OCI-LY1 (cell line): ENCODE data around the gene KLHL28.

Source experiments
- H2AFZ ChIP-seq: fragments of 200-600 bp; sonication (generic), shearing (Covaris generic); 2 replicates; pipeline ENCODE4 v1.6.0; 2014; ENCODE audit warnings: antibody characterized with exemption, mild to moderate bottlenecking, low read length
- H3F3A ChIP-seq: fragments of 200-600 bp; sonication (generic), shearing (Covaris generic); 2 replicates; pipeline ENCODE4 v1.6.0; 2014; ENCODE audit warnings: mild to moderate bottlenecking, antibody characterized with exemption, low read length, moderate library complexity; ENCODE audit not compliant: insufficient read depth
- H3K27ac ChIP-seq: fragments of 200-600 bp; sonication (generic); 2 replicates; pipeline ENCODE4 v1.5.1; 2014; ENCODE audit warnings: low read length, mixed run types, mild to moderate bottlenecking, low read depth; ENCODE audit not compliant: poor library complexity, severe bottlenecking
- H3K27me3 ChIP-seq: fragments of 200-600 bp; sonication (generic); 2 replicates; pipeline ENCODE4 v1.6.0; 2014; ENCODE audit warnings: antibody characterized with exemption, mild to moderate bottlenecking, low read length, moderate library complexity; ENCODE audit not compliant: insufficient read depth
- H3K36me3 ChIP-seq: fragments of 200-600 bp; sonication (generic); 2 replicates; pipeline ENCODE4 v1.6.1; 2014; ENCODE audit warnings: mild to moderate bottlenecking, antibody characterized with exemption, low read length, moderate library complexity, mixed read lengths; ENCODE audit not compliant: insufficient read depth
- H3K4me1 ChIP-seq: fragments of 200-600 bp; sonication (generic); 2 replicates; pipeline ENCODE4 v1.5.1; 2014; ENCODE audit warnings: mild to moderate bottlenecking, low read length, moderate library complexity; ENCODE audit not compliant: insufficient read depth, severe bottlenecking
- H3K4me2 ChIP-seq: fragments of 200-600 bp; sonication (generic), shearing (Covaris generic); 2 replicates; pipeline ENCODE4 v1.6.1; 2014; ENCODE audit warnings: low read length
- H3K4me3 ChIP-seq: fragments of 200-600 bp; sonication (generic); 2 replicates; pipeline ENCODE4 v1.5.1; 2014; ENCODE audit warnings: low read length, low read depth, mild to moderate bottlenecking, mixed read lengths; ENCODE audit not compliant: poor library complexity, severe bottlenecking
- H3K79me2 ChIP-seq: fragments of 200-600 bp; shearing (Covaris generic); 2 replicates; pipeline ENCODE4 v1.6.1; 2016; ENCODE audit warnings: mixed run types, low read length, mixed read lengths; ENCODE audit not compliant: insufficient read depth
- H3K9ac ChIP-seq: fragments of 200-600 bp; sonication (generic), shearing (Covaris generic); 2 replicates; pipeline ENCODE4 v1.6.1; 2014; ENCODE audit warnings: mild to moderate bottlenecking, low read length, mixed read lengths
- H3K9me2 ChIP-seq: fragments of 200-600 bp; sonication (generic), shearing (Covaris generic); 2 replicates; pipeline ENCODE4 v1.6.1; 2014; ENCODE audit warnings: low read depth, mild to moderate bottlenecking, low read length, mixed read lengths
- H3K9me3 ChIP-seq: fragments of 200-600 bp; shearing (Covaris generic); 2 replicates; pipeline ENCODE4 v1.6.1; 2014; ENCODE audit warnings: low read length, mixed read lengths
- H4K20me1 ChIP-seq: fragments of 200-600 bp; sonication (generic), shearing (Covaris generic); 2 replicates; pipeline ENCODE4 v1.6.0; 2016; ENCODE audit warnings: mild to moderate bottlenecking, low read length; ENCODE audit not compliant: insufficient read depth
- EZH2 ChIP-seq: fragments of 200-600 bp; sonication (generic), shearing (Covaris generic); IDR thresholded peaks from 2 replicates; pipeline ENCODE4 v1.8.0; 2017; ENCODE audit warnings: borderline replicate concordance, mixed run types, mild to moderate bottlenecking, antibody characterized with exemption, low read length, moderate library complexity, mixed read lengths
- TF ChIP-seq, protein P1 (sequence below): fragments of 200-600 bp; sonication (generic), shearing (Covaris generic); IDR thresholded peaks from 2 replicates; pipeline ENCODE4 v1.5.1; 2017; ENCODE audit warnings: mild to moderate bottlenecking, antibody characterized with exemption, low read length, moderate library complexity, mixed read lengths

KLHL28 gene

GRCh38 chr14:44995196-44995595 is 33.4 kb upstream of the KLHL28 start:
- Histone ChIP-seq H3K9me2 (no peaks in the 10 kb centered on the region), H2AFZ (no peak overlapping the region), H3K9ac (no peak overlapping the region), H3K4me3 (no peak overlapping the region), H3K79me2 (no peaks in the 10 kb centered on the region), H3K4me2 (no peak overlapping the region), H4K20me1 (no peaks in the 10 kb centered on the region), H3K9me3 (peaks cover under 1% of the 10 kb centered on the region; the same call in 1 of the 2 replicates), H3K36me3 (peaks cover 6% of the 10 kb centered on the region; the same call in 1 of the 2 replicates), H3K27me3 (no peaks in the 10 kb centered on the region), H3K27ac (no peak overlapping the region), H3K4me1 (no peaks in the 10 kb centered on the region), H3F3A (no peaks in the 10 kb centered on the region)
- TF ChIP-seq, protein P1, sequence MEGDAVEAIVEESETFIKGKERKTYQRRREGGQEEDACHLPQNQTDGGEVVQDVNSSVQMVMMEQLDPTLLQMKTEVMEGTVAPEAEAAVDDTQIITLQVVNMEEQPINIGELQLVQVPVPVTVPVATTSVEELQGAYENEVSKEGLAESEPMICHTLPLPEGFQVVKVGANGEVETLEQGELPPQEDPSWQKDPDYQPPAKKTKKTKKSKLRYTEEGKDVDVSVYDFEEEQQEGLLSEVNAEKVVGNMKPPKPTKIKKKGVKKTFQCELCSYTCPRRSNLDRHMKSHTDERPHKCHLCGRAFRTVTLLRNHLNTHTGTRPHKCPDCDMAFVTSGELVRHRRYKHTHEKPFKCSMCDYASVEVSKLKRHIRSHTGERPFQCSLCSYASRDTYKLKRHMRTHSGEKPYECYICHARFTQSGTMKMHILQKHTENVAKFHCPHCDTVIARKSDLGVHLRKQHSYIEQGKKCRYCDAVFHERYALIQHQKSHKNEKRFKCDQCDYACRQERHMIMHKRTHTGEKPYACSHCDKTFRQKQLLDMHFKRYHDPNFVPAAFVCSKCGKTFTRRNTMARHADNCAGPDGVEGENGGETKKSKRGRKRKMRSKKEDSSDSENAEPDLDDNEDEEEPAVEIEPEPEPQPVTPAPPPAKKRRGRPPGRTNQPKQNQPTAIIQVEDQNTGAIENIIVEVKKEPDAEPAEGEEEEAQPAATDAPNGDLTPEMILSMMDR = no peak
- no peak for TF ChIP-seq EZH2

DNA sequence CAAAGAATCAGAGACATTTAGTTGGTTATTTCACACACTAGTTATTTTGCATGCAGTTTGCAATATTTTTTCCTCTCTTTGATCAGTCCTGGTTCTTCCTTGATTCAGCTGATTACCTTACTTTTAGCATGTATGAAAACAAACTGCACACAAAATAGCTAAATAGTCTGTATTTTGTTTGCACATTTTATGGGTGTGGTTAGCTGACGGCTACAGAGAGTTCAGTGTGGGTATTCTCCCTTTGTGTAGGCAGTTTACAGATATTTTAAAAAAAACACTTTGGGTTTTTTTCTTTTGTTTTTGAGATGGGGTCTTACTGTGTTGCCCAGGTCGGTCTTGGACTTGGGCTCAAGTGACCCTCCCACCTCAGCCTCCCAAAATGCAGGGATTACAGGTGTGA is 28.8 kb upstream of the KLHL28 start:
- H3K4me2 ChIP-seq = no peak overlapping the region
- peaks cover 3% of the 10 kb centered on the region; the same call in 1 of the 2 replicates for H3K36me3 ChIP-seq
- no peaks in the 10 kb centered on the region for H3K4me1 ChIP-seq
- no peak overlapping the region for H3K27ac ChIP-seq
- H3K9me3 ChIP-seq = peaks cover 13% of the 10 kb centered on the region; the same call in 1 of the 2 replicates
- TF ChIP-seq, protein P1 = no peak
- no peak for TF ChIP-seq EZH2
- no peaks in the 10 kb centered on the region for H3K27me3 ChIP-seq
- H3F3A ChIP-seq = no peaks in the 10 kb centered on the region
- no peaks in the 10 kb centered on the region for H3K9me2 ChIP-seq
- no peak overlapping the region for H2AFZ ChIP-seq
- no peak overlapping the region for H3K9ac ChIP-seq
- no peaks in the 10 kb centered on the region for H3K79me2 ChIP-seq
- no peak overlapping the region for H3K4me3 ChIP-seq
- no peaks in the 10 kb centered on the region for H4K20me1 ChIP-seq

GRCh38 chr14:44989497-44990440 is 28.0 kb upstream of the KLHL28 start:
- TF ChIP-seq, protein P1 = no peak
- TF ChIP-seq EZH2 = no peak
- no peak overlapping the region for H3K27ac ChIP-seq
- no peak overlapping the region for H3K4me2 ChIP-seq
- H3K9me2 ChIP-seq = no peaks in the 10 kb centered on the region
- H3K36me3 ChIP-seq = peaks cover 3% of the 10 kb centered on the region; the same call in 1 of the 2 replicates
- no peak overlapping the region for H3K4me3 ChIP-seq
- no peaks in the 10 kb centered on the region for H3F3A ChIP-seq
- H3K79me2 ChIP-seq = no peaks in the 10 kb centered on the region
- H2AFZ ChIP-seq = no peak overlapping the region
- H3K4me1 ChIP-seq = no peaks in the 10 kb centered on the region
- no peak overlapping the region for H3K9ac ChIP-seq
- no peaks in the 10 kb centered on the region for H3K27me3 ChIP-seq
- H4K20me1 ChIP-seq = no peaks in the 10 kb centered on the region
- peaks cover 13% of the 10 kb centered on the region; the same call in 1 of the 2 replicates for H3K9me3 ChIP-seq
